PFSK-1 (cell line): Measurements from ENCODE around the gene MED15.

Experiments used
- POLR2AphosphoS5 ChIP-seq: IDR thresholded peaks from 2 replicates; pipeline ENCODE4 v1.6.1; 2012; ENCODE audit warnings: low read depth, mild to moderate bottlenecking, control low read depth, low read length, moderate library complexity
- SIN3A ChIP-seq: IDR thresholded peaks from 2 replicates; pipeline ENCODE4 v1.6.1; 2012; ENCODE audit warnings: mild to moderate bottlenecking, low read length, moderate library complexity, borderline replicate concordance; ENCODE audit not compliant: insufficient read depth
- TAF1 ChIP-seq: IDR thresholded peaks from 2 replicates; pipeline ENCODE4 v1.6.1; 2012; ENCODE audit warnings: low read length, control low read depth, borderline replicate concordance; ENCODE audit not compliant: insufficient read depth
- TF ChIP-seq, protein P1 (sequence below), 2 experiments: IDR thresholded peaks; 2 replicates each; pipeline versions ENCODE4 v1.6.1 to v1.8.0; 2011 to 2012; ENCODE audit warnings: low read depth in 2 of 2, low read length in 2 of 2, control low read depth in 1 of 2, inconsistent platforms in 1 of 2, mild to moderate bottlenecking in 1 of 2, moderate library complexity in 1 of 2; ENCODE audit not compliant: insufficient read depth in 1 of 2

DNA sequence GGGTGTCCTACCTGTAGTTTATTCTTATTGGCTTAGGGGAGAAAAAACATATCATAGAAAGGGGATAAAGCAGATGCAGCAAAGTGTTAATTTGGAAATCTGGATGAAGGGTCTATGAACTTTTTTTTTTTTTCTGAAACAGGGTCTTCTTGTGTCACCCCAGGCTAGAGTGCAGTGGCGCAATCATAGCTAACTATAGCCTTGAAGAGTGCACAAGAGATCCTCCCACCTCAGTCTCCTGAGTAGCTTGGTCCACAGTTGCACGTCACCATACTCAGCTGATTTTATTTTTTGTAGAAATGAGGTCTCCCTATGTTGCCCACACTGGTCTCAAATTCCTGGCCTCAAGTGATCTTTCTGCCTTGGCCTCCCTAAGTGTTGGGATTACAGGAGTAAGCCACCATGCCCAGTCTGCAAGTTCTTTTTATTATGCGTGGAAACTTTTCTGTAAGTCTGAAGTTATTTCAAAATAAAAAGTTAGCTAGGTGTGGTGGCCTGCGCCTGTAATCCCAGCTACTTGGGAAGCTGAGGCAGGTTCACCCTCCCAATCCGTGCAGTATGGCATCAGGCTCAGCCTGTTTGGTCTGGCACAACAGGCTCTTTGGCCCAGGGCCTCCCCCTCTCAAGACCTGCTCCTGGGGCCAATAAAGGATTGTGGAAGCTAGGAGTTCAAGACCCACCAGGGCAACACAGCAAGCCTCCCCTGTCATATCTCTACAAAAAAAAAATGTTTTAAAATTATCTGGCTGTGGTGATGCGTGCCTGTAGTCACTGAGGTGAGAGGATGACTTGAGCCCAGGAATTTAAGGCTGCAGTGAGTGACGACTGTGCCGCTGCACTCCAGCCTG, 111.9 kb downstream of the MED15 start:
- TF ChIP-seq POLR2AphosphoS5: no peak
- TF ChIP-seq, protein P1, sequence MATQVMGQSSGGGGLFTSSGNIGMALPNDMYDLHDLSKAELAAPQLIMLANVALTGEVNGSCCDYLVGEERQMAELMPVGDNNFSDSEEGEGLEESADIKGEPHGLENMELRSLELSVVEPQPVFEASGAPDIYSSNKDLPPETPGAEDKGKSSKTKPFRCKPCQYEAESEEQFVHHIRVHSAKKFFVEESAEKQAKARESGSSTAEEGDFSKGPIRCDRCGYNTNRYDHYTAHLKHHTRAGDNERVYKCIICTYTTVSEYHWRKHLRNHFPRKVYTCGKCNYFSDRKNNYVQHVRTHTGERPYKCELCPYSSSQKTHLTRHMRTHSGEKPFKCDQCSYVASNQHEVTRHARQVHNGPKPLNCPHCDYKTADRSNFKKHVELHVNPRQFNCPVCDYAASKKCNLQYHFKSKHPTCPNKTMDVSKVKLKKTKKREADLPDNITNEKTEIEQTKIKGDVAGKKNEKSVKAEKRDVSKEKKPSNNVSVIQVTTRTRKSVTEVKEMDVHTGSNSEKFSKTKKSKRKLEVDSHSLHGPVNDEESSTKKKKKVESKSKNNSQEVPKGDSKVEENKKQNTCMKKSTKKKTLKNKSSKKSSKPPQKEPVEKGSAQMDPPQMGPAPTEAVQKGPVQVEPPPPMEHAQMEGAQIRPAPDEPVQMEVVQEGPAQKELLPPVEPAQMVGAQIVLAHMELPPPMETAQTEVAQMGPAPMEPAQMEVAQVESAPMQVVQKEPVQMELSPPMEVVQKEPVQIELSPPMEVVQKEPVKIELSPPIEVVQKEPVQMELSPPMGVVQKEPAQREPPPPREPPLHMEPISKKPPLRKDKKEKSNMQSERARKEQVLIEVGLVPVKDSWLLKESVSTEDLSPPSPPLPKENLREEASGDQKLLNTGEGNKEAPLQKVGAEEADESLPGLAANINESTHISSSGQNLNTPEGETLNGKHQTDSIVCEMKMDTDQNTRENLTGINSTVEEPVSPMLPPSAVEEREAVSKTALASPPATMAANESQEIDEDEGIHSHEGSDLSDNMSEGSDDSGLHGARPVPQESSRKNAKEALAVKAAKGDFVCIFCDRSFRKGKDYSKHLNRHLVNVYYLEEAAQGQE (IDR thresholded peaks at IDR 0.05; ENCODE audit: insufficient read depth in 1 of 2, low read depth in 2 of 2, low read length in 2 of 2): no peak
- TF ChIP-seq TAF1: no peak
- TF ChIP-seq SIN3A: no peak
